K562 (cell line): ENCODE results near the gene MRGPRF. TPM values are rescaled to one million over a fixed set of nuclear protein-coding genes. Genes with fewer than 3 reads are reported as not detected.
"Not testable (repeated sequence)": the region's sequence is repeated elsewhere in the genome, so short reads cannot be mapped to it uniquely, and the experiment has no call there.

Experiments
- ATAC-seq: fragments of 200-7000 bp; cut with Tn5 transposase; 3 replicates; pipeline ENCODE4 v1.9.1; 2020; ENCODE audit warnings: moderate library complexity
- BruUV-seq: library from RNA; stranded (reverse); fragments of 400-500 nt; replicated peaks from 2 replicates; lab custom pipeline; 2021; lab: Mats Ljungman, UMichigan
- CTCF ChIA-PET: fragments of 300-600 bp; formaldehyde crosslinking; extraction: SDS; loops from one replicate; lab custom pipeline; 2021; ENCODE audit warnings: low intra/inter-chr PET ratio; lab: Yijun Ruan, JAX
- POLR2A ChIA-PET: fragments of 300-600, 350-650 bp; sonication (Branson Sonifier 250); formaldehyde crosslinking; extraction: SDS; loops from one replicate; lab custom pipeline; 2021; ENCODE audit warnings: antibody characterized with exemption, inconsistent platforms; lab: Yijun Ruan, JAX
- DNase-seq, 4 experiments: peaks; one replicate each; pipeline versions ENCODE4 v3.0.0 to v3.0.0-alpha.2; 2011 to 2018; ENCODE audit warnings: low spot score in 3 of 4, mixed read lengths in 3 of 4; ENCODE audit errors: extremely low read depth in 1 of 4
- FAIRE-seq: peaks from 2 replicates; lab custom pipeline; 2011; peaks lifted over from hg19 to GRCh38; lab: Jason Lieb, UNC
- H2AFZ ChIP-seq: 2 replicates; pipeline ENCODE4 v1.6.0; 2011; ENCODE audit warnings: low read depth, low read length, control low read depth, inconsistent platforms
- H3K27ac ChIP-seq: fragments of 200-600 bp; 3 replicates; pipeline ENCODE4 v1.8.0; 2011; ENCODE audit warnings: low read depth, mild to moderate bottlenecking, control low read depth, inconsistent platforms, low read length, moderate library complexity, mixed read lengths; ENCODE audit errors: extremely low read depth
- H3K27me3 ChIP-seq, 2 experiments: fragments of 300-600 bp in 1 of 2; 2 replicates in 1 of 2; 3 replicates in 1 of 2; pipeline versions ENCODE4 v1.6.0 to v1.8.0; 2011; ENCODE audit warnings: inconsistent platforms in 2 of 2, low read length in 2 of 2, mild to moderate bottlenecking in 1 of 2, mixed read lengths in 1 of 2, moderate library complexity in 1 of 2; ENCODE audit not compliant: control insufficient read depth in 2 of 2, insufficient read depth in 2 of 2
- H3K36me3 ChIP-seq: fragments of 300-600 bp; 3 replicates; pipeline ENCODE4 v1.8.0; 2011; ENCODE audit warnings: mild to moderate bottlenecking, low read length, inconsistent platforms; ENCODE audit not compliant: control insufficient read depth, insufficient read depth
- H3K4me1 ChIP-seq, 2 experiments: fragments of 200-600 bp in 1 of 2; replicated peaks in 1 of 2; 2 replicates in 1 of 2; 3 replicates in 1 of 2; pipeline versions ENCODE4 v1.5.1 to v1.8.0; 2011; ENCODE audit warnings: inconsistent platforms in 2 of 2, low read length in 2 of 2, mild to moderate bottlenecking in 1 of 2, mixed read lengths in 1 of 2, moderate library complexity in 1 of 2; ENCODE audit not compliant: control insufficient read depth in 2 of 2, insufficient read depth in 2 of 2
- H3K4me2 ChIP-seq: 2 replicates; pipeline ENCODE4 v1.6.1; 2011; ENCODE audit warnings: low read length, control low read depth, inconsistent platforms, mixed read lengths; ENCODE audit not compliant: insufficient read depth
- H3K4me3 ChIP-seq: fragments of 200-600 bp; sonication (generic), shearing (Covaris generic); 2 replicates; pipeline ENCODE4 v1.5.1; 2016; ENCODE audit warnings: control low read depth, inconsistent platforms
- H3K79me2 ChIP-seq: fragments of 200-600 bp; 3 replicates; pipeline ENCODE4 v1.8.0; 2011; ENCODE audit warnings: low read length, inconsistent platforms; ENCODE audit not compliant: control insufficient read depth, insufficient read depth
- H3K9ac ChIP-seq, 2 experiments: 2 replicates each; pipeline versions ENCODE4 v1.6.0 to v1.6.1; 2011; ENCODE audit warnings: low read depth in 2 of 2, low read length in 2 of 2, control low read depth in 1 of 2, inconsistent platforms in 1 of 2, mild to moderate bottlenecking in 1 of 2, mixed read lengths in 1 of 2; ENCODE audit not compliant: insufficient read depth in 1 of 2
- H3K9me1 ChIP-seq: one replicate; pipeline ENCODE4 v1.6.0; 2011; ENCODE audit warnings: inconsistent platforms, mild to moderate bottlenecking, low read length, moderate library complexity; ENCODE audit not compliant: control insufficient read depth, insufficient read depth
- H3K9me3 ChIP-seq: replicated peaks from 2 replicates; pipeline ENCODE4 v1.5.1; 2011; ENCODE audit warnings: low read depth, low read length, inconsistent platforms; ENCODE audit not compliant: control insufficient read depth, insufficient read depth
- H4K20me1 ChIP-seq: replicated peaks from 2 replicates; pipeline ENCODE4 v1.6.1; 2011; ENCODE audit warnings: low read length, inconsistent platforms, mixed read lengths; ENCODE audit not compliant: control insufficient read depth, insufficient read depth
- ZNF12 ChIP-seq: sonication (generic); formaldehyde crosslinking; IDR thresholded peaks from 2 replicates; pipeline ENCODE4 v1.4.0; 2020; ENCODE audit warnings: mild to moderate bottlenecking, missing genetic modification reagents
- WGBS: fragments of 100-300 bp; shearing (Covaris generic); methylation state at CpG from one replicate; pipeline ENCODE4 v1.1.6; 2016; ENCODE audit warnings: low coverage, mixed read lengths; ENCODE audit not compliant: insufficient coverage; ENCODE audit errors: missing lambda C conversion rate; 5-methylcytosine and 5-hydroxymethylcytosine counted together
- in situ Hi-C: fragments of 300-500 bp; cut with MboI; formaldehyde crosslinking; loops from 4 replicates; pipeline ENCODE4 v1.15.0; 2018; ENCODE audit warnings: inconsistent platforms, mixed read lengths
- intact Hi-C: fragments of 100-400 bp; cut with micrococcal nuclease; formaldehyde crosslinking; loops from 2 replicates; pipeline ENCODE4 v1.14.2; 2022
- polyA plus RNA-seq, 8 experiments: library from polyadenylated mRNA; depleted of rRNA in 4 of 8; stranded (reverse) in 5 of 8; unstranded in 3 of 8; fragments of >200 nt; fragmentation: Nextera tagmentation in 2 of 8; fragmentation: Illumina TruSeq in 1 of 8; extraction: Ambion mirVana in 2 of 8; extraction: Trizol in 1 of 8; gene quantifications; 2 replicates each; pipeline versions ENCODE4 v1.2.1 to v1.2.3, GENCODE V29; 2011 to 2014; ENCODE audit warnings: inconsistent platforms in 1 of 8, missing spikeins in 1 of 8
- total RNA-seq, 7 experiments: library from RNA; depleted of rRNA in 6 of 7; stranded (reverse); fragments of >200 nt in 6 of 7; fragmentation: Illumina TruSeq in 2 of 7; extraction: Trizol in 2 of 7; gene quantifications; 2 replicates each; pipeline versions ENCODE4 v1.2.1 to v1.2.3, GENCODE V29; 2011 to 2021; ENCODE audit warnings: low replicate concordance in 1 of 7

MRGPRF gene
- total and polyA plus RNA-seq, 9 of the 15 experiments (the other 6 are each of a cell fraction or from before 2014, with no cell fraction given) = not detected

GRCh38 chr11:68973706-68974105 is 39.3 kb downstream of the MRGPRF start:
- peaks cover 26 to 42% of the 10 kb centered on the region in 2 experiments for H3K27me3 ChIP-seq
- H3K79me2 ChIP-seq, H2AFZ ChIP-seq, DNase-seq, ATAC-seq, CTCF ChIA-PET, H3K36me3 ChIP-seq, POLR2A ChIA-PET, H3K4me2 ChIP-seq, H3K9me1 ChIP-seq, in situ Hi-C loops, FAIRE-seq, H3K9me3 ChIP-seq, H3K4me3 ChIP-seq, H4K20me1 ChIP-seq, intact Hi-C loops, H3K4me1 ChIP-seq, H3K27ac ChIP-seq, BruUV-seq, H3K9ac ChIP-seq: not testable (repeated sequence)
- WGBS = 62% methylated on average over 9 of the region's 12 CpGs

GRCh38 chr11:68973219-68973618 is 39.8 kb downstream of the MRGPRF start:
- no peak overlapping the region for H2AFZ ChIP-seq
- H3K4me1 ChIP-seq = peaks cover 4 to 5% of the 10 kb centered on the region in 2 experiments; a peak in 3 of 5 replicates
- no peak overlapping the region for H3K27ac ChIP-seq
- H3K9me3 ChIP-seq = no peaks in the 10 kb centered on the region
- peaks cover 27 to 42% of the 10 kb centered on the region in 2 experiments for H3K27me3 ChIP-seq
- no peak for TF ChIP-seq ZNF12 (CRISPR knock-in tag)
- ChIA-PET CTCF (no interaction called here), POLR2A (no interaction called here)
- no peak overlapping the region for H3K4me2 ChIP-seq
- no peaks in the 10 kb centered on the region for H3K9me1 ChIP-seq
- peak; percentile 6 for FAIRE-seq
- WGBS = 8% methylated on average over 4 of the region's 4 CpGs
- in situ Hi-C loops = no loop called here
- H3K4me3 ChIP-seq = no peak overlapping the region
- BruUV-seq = no TSS peak
- DNase-seq = no peak
- ATAC-seq = no peak
- no peaks in the 10 kb centered on the region for H3K79me2 ChIP-seq
- H3K9ac ChIP-seq = no peak overlapping the region
- intact Hi-C loops = no loop called here
- no peaks in the 10 kb centered on the region for H4K20me1 ChIP-seq
- no peaks in the 10 kb centered on the region for H3K36me3 ChIP-seq
